GM21786 (cell line): ENCODE measurements around the gene CD300C.
"Not testable (repeated sequence)": the region's sequence is repeated elsewhere in the genome, so short reads cannot be mapped to it uniquely, and the experiment has no call there.

Experiments used
- ATAC-seq: cut with Tn5 transposase; IDR thresholded peaks from one replicate; pipeline ENCODE4 v1.9.1; 2021; ENCODE audit not compliant: unreplicated experiment

Gene CD300C

DNA sequence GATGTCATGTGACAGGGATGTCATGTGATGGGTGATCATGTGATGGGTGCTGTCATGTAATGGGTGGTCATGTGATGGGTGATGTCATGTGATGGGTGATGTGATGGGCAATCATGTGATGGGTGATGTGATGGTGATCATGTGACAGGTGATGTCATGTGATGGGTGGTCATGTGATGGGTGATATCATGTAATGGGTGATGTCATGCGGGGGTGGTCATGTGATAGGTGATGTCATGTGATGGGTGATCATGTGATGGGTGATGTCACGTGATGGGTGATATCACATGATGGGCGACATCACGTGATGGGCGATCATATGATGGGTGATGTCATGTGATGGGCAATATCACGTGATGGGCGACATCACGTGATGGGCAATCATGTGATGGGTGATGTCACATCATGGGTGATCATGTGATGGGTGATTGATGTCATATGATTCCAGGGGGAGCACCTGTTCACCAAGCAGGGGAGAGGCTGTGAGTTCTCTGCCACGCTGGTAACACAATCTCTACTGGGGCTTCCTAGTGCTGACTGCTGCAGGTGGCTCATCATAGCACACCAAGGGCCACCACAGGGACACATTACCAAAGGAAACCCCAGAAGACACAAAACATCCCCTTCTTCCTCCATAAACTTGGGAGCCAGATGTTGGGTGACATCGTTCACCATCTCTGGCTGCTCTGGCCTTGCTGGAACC is 31.1 kb downstream of the CD300C start:
- no peak for ATAC-seq

DNA sequence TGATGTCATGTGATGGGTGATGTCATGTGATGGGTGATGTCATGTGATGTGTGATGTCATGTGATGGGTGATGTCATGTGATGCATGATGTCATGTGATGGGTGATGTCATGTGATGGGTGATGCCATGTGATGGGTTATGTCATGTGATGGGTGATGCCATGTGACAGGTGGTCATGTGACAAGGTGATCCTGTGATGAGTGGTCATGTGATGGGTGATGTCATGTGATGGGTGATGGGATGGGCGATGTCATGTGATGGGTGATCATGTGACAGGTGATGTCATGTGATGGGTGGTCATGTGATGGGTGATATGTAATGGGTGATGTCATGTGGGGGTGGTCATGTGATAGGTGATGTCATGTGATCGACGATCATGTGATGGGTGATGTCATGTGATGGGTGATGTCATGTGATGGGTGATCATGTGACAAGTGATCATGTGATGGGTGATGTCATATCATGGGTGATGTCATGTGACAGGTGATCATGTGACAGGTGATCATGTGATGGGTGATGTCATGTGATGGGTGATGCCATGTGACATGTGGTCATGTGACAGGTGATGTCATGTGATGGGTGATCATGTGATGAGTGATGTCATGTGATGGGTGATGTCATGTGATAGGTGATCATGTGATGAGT is 31.8 kb downstream of the CD300C start:
- no peak for ATAC-seq

- ATAC-seq: peak; percentile 76
Measured at GRCh38 chr17:74512624-74513091, 33.3 kb downstream of the CD300C start.

- no peak for ATAC-seq
Measured at GRCh38 chr17:74512036-74512435, 33.9 kb downstream of the CD300C start.

DNA sequence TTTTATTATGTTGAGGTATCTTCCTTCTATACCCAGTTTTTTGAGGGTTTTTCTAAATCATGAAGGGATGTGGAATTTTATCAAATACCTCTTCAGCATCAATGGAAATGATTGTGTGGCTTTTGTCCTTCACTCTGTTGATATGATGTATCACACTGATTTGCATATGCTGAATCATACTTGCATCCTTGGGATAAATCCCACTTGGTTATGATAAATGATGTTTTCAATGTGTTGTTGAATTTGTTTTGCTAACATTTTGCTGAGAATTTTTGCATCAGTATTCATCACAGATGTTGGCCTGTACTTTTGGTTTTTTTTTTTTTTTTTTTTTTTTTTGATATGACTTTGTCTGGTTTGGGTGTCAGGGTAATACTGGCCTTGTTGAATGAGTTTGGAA is 37.8 kb downstream of the CD300C start:
- ATAC-seq: no peak

- ATAC-seq: not testable (repeated sequence)
Measured at GRCh38 chr17:74503949-74504348, 42.0 kb downstream of the CD300C start.

- ATAC-seq: no peak
Measured at GRCh38 chr17:74502861-74503260, 43.1 kb downstream of the CD300C start.

DNA sequence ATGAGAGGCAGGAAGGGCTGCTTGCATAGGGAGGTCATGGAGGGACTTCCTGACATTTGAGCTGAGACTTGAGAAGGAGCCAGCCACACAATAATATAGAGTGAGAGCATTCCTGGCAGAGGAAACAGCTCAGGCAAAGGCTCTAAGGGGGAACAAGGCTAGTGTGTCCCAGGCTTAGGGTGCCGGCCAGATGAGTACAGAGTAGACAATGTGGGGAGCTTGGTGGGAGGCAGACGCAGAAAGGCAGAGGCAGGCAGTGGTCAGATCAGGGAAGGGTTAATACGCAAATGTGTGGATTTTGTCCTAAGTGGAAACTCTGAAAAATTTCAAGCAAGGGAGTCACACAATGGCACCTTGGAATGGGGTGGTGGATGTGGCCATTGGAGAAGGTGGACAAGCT is 45.9 kb downstream of the CD300C start:
- ATAC-seq: no peak

- no peak for ATAC-seq
Measured at GRCh38 chr17:74497471-74497870, 48.4 kb downstream of the CD300C start.

GRCh38 chr17:74493331-74493833 is 52.5 kb downstream of the CD300C start:
- ATAC-seq: peak; percentile 61

GRCh38 chr17:74491626-74492025 is 54.3 kb downstream of the CD300C start:
- no peak for ATAC-seq
